GM19463 (cell line): ENCODE results near the gene TSFM.

ENCODE experiments used
- ATAC-seq: cut with Tn5 transposase; IDR thresholded peaks from one replicate; pipeline ENCODE4 v1.9.1; 2021; ENCODE audit warnings: mild to moderate bottlenecking, moderate library complexity; ENCODE audit not compliant: unreplicated experiment

Gene TSFM

GRCh38 chr12:57833672-57834071 lies 51.1 kb downstream of the TSFM start:
- no peak for ATAC-seq

DNA sequence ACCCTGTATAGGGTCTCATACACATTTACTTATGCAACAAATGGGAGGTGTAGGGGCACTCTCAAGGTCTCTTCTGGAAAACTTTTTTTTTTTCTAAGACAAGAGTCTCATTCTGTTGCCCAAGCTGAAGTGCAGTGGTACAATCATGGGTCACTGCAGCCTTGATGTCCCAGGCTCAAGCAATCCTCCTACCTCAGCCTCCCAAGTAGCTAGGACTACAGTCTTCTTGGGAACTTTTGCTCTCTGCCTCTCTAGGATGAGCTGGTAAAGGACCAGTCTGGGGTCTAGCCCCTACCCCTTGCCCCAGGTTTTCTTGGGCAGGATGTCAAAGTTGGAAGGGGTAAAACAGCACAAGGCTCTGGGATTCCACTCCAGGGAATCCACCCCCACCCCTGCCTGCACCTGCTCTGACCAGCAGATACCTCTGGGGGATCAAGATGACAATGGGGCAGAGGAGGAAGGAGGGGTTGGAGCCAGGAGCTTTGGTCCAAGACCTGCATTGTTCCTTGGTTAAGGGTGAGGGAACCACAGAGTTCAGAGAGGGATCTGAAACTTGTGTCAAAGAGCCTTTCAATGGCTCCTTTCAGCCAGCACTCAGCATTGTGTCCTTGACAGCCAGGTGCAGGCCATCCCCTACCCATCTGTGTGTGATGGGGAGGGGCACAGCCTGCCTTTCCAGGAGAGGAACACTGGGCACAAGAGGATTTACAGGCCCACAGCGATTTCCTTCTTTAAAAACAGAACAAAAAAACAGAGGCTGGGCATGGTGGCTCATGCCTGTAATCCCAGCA lies 51.7 kb downstream of the TSFM start:
- ATAC-seq, result no peak

DNA sequence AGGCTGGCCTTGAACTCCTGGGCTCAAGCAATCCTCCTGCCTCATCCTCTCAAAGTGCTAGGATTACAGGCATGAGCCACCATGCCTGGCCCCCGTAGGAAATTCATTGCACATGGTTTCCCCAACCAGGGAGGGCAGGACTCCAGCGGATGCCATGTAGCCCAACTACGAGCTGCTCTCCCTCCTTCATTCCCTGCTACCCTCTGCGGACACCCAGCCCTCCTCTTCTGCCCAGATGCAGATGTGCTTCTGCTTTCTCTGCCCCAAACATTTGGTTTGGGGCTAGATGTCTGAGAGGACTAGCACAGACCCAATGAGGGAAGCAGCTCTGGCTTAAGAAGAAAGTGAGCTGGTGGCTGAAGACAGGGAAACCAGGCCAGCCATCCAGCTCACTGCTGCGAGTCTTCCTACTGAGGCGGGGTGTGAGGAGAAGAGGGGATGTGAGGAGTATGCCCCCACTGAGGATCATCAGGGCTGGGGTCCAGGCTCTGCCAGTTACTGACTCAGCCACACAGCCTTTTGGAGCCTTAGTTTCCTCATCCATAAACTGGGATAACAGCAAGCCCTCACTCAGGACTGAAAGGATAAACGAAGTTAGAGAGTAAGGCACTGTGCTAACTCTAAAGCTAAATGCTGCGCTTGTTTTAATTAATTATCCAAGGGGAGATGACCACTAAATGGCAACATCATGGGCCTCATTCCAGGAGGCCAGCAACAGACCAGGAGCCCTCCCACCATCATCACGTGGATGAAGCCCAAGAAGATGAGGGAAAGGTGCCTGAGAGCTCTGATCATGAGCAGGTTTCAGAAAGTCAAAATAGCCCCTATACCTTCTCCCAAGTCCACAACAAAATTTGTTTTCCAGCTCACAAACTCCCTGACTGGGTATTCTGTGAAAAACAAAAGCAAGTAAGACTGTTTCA lies 53.0 kb downstream of the TSFM start:
- ATAC-seq, result no peak

GRCh38 chr12:57836442-57837375 lies 54.1 kb downstream of the TSFM start:
- peak; percentile 42 for ATAC-seq

DNA sequence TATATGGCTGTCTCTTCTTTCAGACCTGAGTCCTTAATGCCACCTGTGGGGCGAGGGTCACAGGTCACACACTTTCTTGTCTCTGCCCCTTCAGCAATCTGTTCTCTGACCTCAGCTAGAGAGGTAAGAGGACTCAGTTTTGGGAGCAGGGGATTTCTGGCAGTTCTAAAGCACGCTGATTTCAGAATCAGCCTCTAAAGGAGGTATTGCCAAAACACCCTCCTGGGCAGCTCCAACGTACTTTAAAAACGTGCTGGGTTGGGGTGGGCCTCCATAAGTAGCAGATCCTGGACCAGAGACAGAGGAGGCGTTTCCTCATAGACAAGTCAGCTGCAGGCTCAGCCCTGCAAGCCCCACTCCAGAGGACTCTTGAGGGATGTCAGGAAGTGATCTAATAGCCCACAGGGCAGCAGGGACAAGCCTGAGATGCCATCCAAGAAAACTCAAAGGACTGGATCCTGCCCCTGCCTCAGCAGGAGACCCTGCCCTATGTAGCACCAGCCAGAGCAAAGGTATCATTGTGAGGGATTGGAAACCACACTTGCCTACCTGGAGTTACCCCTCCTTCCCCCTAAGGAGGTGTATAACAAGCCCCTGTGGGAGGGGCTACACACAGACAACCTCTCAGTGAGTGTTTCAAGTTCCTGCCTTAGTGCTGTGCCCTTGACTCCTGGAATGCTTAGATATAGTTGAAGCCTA lies 55.4 kb downstream of the TSFM start:
- peak; percentile 27 for ATAC-seq

- ATAC-seq, result no peak
These were observed 56.2 kb downstream of the TSFM start for GRCh38 chr12:57838594-57839302.

DNA sequence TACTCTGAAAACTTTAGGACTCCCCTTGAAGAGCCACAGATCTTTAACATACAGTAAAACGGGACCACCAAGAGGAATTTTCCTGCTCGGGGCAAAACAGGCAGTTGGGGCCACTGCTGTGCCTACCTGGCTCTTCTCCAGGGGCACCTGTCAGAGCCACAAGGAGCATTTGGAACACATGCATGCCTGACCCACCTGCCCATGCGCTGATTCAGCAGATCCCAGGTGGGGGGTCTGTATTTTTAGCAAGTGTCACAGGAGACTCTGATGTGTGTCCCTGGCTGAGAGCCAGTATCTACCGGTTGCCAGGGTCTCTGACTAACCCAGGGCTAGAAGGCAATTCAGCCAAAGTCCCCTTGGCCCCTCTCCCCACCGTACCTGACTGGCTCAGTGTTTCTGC lies 57.4 kb downstream of the TSFM start:
- ATAC-seq, result no peak

DNA sequence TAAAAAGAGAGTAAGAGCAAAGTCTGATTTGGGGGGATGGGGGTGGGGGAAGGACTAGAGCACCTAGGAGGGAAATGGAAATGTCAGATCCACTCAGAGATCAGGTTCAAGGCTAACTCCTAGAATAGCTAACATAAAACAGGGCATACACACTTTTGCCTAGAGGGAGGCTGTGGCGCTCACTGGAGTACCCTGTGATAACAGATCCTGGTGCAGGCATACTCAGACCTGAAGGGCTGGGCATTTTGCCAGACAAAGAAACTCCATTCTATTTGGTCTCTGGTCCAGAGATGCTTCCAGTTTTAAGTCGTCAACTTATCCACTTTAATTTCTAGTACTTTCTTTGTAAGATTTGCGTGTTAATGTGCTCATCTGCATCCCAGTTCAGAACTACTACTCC lies 58.1 kb downstream of the TSFM start:
- ATAC-seq, result no peak

DNA sequence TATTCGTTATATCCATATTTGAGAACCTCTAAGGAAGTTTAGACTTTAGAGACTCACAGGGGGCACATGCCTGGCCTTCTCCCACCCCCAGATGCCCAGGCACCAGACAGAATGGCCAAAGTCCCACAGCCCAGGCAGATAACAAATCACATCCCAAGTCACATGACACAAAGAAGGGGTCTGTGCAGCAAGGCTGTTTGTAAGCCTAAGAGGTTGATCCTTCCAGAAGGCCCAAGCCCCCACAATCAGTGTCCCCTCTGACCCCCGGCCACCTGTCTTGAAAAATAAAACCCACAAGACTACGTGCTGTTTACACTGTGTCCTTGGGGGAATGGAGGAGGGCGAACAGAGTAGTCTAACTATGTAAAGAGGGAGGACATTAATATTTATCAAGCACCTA lies 58.9 kb downstream of the TSFM start:
- no peak for ATAC-seq

DNA sequence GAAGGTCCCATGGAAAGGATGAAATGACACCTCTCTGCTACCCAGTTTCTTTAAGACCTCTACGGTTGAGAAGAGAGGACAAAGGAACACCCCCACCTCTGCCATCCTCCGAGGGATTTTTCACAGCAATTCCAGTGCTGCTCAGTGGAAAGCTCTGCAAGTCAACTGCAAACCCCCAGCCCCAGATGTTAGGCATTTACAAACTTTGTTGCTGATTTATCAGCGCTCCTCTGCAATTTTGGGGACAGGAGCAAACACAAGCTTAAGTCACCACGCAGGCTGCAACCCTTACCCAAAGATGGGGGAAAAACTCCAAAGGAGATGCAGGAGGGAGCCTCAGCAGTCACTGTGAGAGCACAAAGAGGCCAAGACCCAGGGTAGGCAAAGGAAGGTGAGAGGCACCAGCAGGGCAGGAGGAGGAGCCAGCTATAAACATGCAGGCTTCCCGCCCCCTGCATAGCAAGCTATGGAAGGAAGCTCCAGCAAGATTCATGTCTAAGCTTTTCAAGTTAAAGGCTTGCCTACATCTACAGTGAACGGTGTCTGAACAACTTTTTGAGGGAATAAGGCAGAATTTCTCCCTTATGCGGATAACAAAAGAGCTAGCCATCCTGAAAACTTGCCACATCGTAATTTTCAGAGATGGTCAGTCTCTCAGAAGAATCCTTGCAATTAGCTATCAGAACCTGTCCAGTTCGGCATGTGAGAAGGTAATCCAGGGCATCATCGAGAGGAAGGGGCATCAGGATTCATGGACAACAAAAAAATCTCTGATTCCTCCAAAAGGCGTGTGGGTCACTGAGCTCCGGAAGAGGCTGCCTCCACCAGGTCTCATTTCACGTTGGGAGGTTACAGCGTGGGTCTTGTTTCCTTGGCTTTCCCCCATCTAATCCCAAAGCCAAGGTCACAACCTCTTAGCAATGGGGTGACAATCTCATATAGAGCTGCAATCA lies 60.0 kb downstream of the TSFM start:
- no peak for ATAC-seq

GRCh38 chr12:57844709-57845477 lies 62.3 kb downstream of the TSFM start:
- ATAC-seq, result peak; percentile 20

DNA sequence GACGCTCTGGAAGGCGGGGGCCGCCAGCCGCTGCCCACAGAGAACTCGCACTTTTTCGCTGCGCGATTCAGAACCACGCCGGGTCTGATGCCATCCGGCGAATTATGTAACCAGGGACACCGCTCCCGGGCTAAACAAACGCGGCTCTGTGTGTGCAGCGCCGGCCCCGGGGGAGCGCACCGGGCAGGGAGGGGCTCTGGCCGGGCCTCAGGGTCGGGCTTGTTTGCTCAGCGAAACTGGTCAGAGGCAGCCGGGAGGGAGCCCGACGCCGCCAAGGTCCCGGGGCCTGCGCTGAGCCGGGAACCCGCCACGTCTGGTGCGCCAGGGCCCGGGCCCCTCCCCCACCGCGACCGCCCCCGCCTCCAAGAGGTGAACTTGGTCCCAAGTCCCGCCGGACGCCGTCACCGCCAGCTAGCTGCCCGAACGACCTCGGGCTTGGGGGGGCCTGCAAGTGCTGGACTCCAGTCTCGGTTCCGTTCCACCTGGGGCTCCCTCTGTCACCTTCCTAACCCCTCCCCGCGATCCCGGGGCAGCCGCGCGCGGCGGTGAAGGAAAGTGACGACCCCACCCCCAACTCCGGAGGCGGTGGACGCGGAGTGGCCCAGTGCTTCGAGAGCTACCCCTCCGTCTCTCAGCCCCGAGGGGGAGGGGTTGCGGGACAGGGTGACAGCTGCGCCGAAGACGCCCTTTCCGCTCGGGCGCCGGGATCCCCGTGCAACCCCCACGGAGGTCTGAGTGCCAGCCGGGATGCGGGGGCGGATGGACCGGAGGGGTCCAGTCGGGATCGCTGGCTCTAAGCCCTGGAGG lies 63.1 kb downstream of the TSFM start:
- peak; percentile 25 for ATAC-seq

GRCh38 chr12:57846285-57846576 lies 63.6 kb downstream of the TSFM start:
- ATAC-seq, result peak; percentile 5

GRCh38 chr12:57846577-57847319 lies 64.2 kb downstream of the TSFM start, which contains the start of gene CTDSP2:
TSS of gene CTDSP2 (minus strand) at chr12:57846729. CDS start at chr12:57846435, 294 bp downstream.
- peak; percentile 30 for ATAC-seq
